ENCODE results near the gene SOX10.

SOX10 gene

GRCh38 chr22:37929390-37929789 lies 55.0 kb downstream of the SOX10 start:
- DNase-seq, result no peak

DNA sequence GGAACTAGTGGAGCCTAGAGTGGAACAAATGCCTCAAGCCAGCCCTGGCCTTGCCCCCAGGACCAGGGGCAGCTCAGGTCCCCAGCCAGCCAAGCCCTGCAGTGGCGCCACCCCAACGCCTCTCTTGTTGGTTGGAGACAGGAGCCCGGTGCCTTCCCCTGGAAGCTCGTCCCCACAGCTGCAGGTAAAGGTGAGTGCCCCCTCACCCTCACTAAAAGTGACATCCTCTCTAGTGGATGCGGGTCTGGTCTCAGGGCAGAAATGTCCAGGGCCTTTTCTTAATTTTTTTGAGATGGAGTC lies 56.8 kb downstream of the SOX10 start:
- no peak for DNase-seq

DNA sequence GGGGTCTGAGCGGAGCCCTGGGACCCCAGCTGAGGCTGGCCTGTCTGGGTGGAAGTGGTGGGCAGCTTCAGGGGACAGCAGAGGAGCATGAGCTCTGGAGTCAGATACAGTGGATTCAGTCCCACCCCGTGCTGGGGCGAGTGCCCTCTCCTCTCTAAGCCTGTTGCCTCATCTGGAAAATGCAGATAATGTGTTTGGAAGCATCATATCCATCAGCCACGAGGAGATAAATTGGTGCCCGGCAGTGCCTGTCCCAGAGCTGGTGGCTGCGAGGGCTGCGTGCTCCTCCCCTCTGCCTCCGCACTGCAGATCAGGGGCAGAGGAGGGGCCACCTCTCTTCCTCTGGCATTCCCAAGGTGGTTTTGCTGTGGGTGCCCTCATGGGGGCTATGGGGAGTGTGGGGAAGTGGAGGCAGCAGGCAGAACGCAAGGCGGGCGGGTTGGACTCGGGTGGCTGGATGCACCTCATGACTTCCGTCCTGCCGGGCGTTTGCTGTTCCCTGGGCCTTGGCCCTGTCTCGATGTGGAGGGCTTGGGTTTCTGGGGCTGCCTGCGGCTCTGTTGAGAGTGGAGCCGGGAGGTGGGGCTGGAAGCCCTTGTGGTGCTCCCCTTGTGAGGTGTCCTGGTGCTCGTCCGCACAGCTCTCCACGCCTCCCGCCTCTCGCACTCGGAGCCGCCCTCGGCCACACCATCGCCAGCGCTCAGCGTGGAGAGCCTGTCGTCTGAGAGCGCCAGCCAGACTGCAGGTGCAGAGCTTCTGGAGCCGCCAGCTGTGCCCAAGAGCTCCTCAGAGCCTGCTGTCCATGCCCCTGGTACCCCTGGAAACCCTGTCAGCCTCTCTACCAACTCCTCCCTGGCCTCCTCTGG lies 57.4 kb downstream of the SOX10 start:
- no peak for DNase-seq

GRCh38 chr22:37926358-37926757 lies 58.0 kb downstream of the SOX10 start:
- no peak for DNase-seq

GRCh38 chr22:37925767-37926166 lies 58.6 kb downstream of the SOX10 start:
- DNase-seq, result no peak

- DNase-seq, result no peak
Observed at GRCh38 chr22:37925330-37925729, 59.0 kb downstream of the SOX10 start.

DNA sequence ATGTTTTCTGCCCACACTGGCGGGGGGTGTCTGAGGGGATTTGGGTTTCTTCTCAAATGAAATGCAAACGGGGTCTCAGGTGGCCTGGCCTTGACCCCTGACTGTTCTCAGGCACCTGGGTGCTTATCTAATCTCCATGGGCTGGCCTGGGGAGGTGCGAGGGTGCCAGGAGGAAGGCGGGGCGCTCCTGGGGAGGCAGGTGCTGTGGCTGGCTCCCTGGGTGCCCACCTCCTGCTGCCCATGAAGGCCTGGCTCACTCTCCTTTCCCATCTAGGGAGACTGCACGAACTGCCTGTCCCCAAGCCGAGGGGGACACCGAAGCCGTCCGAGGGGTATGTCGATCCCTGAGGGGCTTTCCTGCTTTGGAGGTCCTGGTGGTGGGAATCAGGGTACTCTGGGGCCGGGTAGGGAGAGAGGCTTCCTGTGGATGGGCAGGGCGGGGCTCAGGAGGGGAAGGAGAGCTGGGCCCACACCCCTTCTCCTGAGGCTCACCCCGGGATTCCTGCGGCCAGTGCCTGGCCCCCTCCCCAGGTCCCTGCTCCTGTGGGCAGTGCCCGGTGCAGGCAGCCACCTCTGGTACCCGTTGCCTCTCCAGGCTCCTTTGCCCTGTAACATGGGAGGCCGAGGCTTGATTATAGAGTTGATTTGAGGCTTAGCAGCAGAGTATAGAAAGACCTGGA lies 59.8 kb downstream of the SOX10 start:
- no peak for DNase-seq

DNA sequence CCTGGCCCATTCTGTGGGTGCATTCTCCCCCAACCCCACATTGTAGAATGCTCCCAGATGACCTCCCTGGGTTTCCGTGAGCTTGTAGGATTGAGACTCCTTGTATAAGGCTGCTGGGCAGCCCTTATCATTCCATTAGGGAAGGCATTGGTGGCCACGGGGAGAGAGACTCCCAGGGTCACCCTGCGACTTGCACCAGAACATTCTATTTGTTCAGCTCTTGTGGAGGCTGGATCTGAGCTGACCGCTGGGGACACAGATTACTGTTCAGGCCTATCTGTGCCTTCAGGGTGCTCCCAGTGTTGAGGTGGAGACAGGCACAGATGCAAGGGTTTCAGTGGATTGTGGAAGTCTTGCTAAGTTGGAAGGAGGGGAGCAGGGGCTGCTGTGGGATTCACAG lies 60.4 kb downstream of the SOX10 start:
- DNase-seq, result no peak

Measured in stimulated activated CD4-positive, alpha-beta T cell treated with anti-CD3 and anti-CD28 coated beads, Interleukin-2, amount 100 ng/mL, for 48 hours (primary cell).